ENCODE measurements around the gene ADPRM. TPM values are rescaled to one million over a fixed set of nuclear protein-coding genes. Genes with fewer than 3 reads are reported as not detected.
"Not testable (repeated sequence)": the region's sequence is repeated elsewhere in the genome, so short reads cannot be mapped to it uniquely, and the experiment has no call there.

ADPRM gene
- total and polyA plus RNA-seq, 7 donors, result 8.9 to 15.8 (median 12.2) TPM

- no peaks in the 10 kb centered on the region for H3K9me3 ChIP-seq
- no peak overlapping the region for H3K4me3 ChIP-seq
- no peak for TF ChIP-seq CTCF (IDR thresholded peaks at IDR 0.05)
- H3K4me1 ChIP-seq, result peaks cover 3% of the 10 kb centered on the region
- no peak overlapping the region for H3K27ac ChIP-seq
- DNase-seq (no peak), ATAC-seq (no peak)
- H3K36me3 ChIP-seq (ENCODE audit: insufficient read depth in 1 of 2, low read depth in 1 of 2), result peaks cover 0 to 14% of the 10 kb centered on the region in 2 donors
- H3K27me3 ChIP-seq (ENCODE audit: insufficient read depth in 3 of 3, low read length in 2 of 3), result no peaks in the 10 kb centered on the region
- 97 to 98% (median 97%) methylated on average over 6 of the region's 6 CpGs for WGBS, 3 donors
- intact Hi-C loops (cut with DNase I), result no loop called here
Observed at GRCh38 chr17:10731408-10731879, 34.0 kb downstream of the ADPRM start.

- H3K36me3 ChIP-seq (ENCODE audit: insufficient read depth in 1 of 2, low read depth in 1 of 2); DNase-seq; H3K4me3 ChIP-seq; H3K27me3 ChIP-seq (ENCODE audit: insufficient read depth in 3 of 3, low read length in 2 of 3); H3K4me1 ChIP-seq; ATAC-seq; H3K27ac ChIP-seq; intact Hi-C loops (cut with DNase I); H3K9me3 ChIP-seq: not testable (repeated sequence)
- WGBS, 3 donors, result 82 to 89% (median 85%) methylated on average over 6 of the region's 6 CpGs
Observed at GRCh38 chr17:10732121-10732520, 34.7 kb downstream of the ADPRM start.

- Histone ChIP-seq H3K27ac (no peak overlapping the region), H3K36me3 (ENCODE audit: insufficient read depth in 1 of 2, low read depth in 1 of 2) (no peaks in the 10 kb centered on the region), H3K4me3 (no peak overlapping the region), H3K9me3 (no peaks in the 10 kb centered on the region), H3K27me3 (ENCODE audit: insufficient read depth in 3 of 3, low read length in 2 of 3) (no peaks in the 10 kb centered on the region), H3K4me1 (peaks cover 3% of the 10 kb centered on the region)
- ATAC-seq, result no peak
- 85 to 98% (median 87%) methylated on average over 3 of the region's 3 CpGs for WGBS, 3 donors
- intact Hi-C loops (cut with DNase I), result no loop called here
- TF ChIP-seq CTCF (IDR thresholded peaks at IDR 0.05), result no peak
- DNase-seq, result no peak
Observed at GRCh38 chr17:10733666-10734065, 36.3 kb downstream of the ADPRM start.

GRCh38 chr17:10735251-10735650 is 37.9 kb downstream of the ADPRM start:
- H3K27ac ChIP-seq, result no peak overlapping the region
- H3K4me1 ChIP-seq, result peaks cover 3% of the 10 kb centered on the region
- H3K9me3 ChIP-seq, result no peaks in the 10 kb centered on the region
- H3K4me3 ChIP-seq, result no peak overlapping the region
- no peaks in the 10 kb centered on the region for H3K36me3 ChIP-seq (ENCODE audit: insufficient read depth in 1 of 2, low read depth in 1 of 2)
- intact Hi-C loops (cut with DNase I), result no loop called here
- ATAC-seq, result no peak
- WGBS, 3 donors, result 73 to 76% (median 75%) methylated on average over 2 of the region's 2 CpGs
- no peaks in the 10 kb centered on the region for H3K27me3 ChIP-seq (ENCODE audit: insufficient read depth in 3 of 3, low read length in 2 of 3)
- TF ChIP-seq CTCF (IDR thresholded peaks at IDR 0.05), result no peak
- no peak for DNase-seq

- Histone ChIP-seq H3K36me3 (ENCODE audit: insufficient read depth in 1 of 2, low read depth in 1 of 2) (no peaks in the 10 kb centered on the region), H3K27me3 (ENCODE audit: insufficient read depth in 3 of 3, low read length in 2 of 3) (no peaks in the 10 kb centered on the region), H3K4me3 (no peak overlapping the region), H3K9me3 (no peaks in the 10 kb centered on the region), H3K4me1 (peaks cover 2% of the 10 kb centered on the region), H3K27ac (no peak overlapping the region)
- DNase-seq (no peak), ATAC-seq (no peak)
- TF ChIP-seq CTCF (IDR thresholded peaks at IDR 0.05), result no peak
- intact Hi-C loops (cut with DNase I), result loop anchor here in 1 of 2 donors (2.0 kb wide), 1 partner anchor 109 kb away; no protein-coding TSS in a partner anchor
- WGBS, 3 donors, result 93 to 97% (median 94%) methylated on average over 4 of the region's 4 CpGs
Observed at GRCh38 chr17:10735821-10736220, 38.4 kb downstream of the ADPRM start.

All from psoas muscle (tissue), 8 donors.